Stimulated activated CD4-positive, alpha-beta T cell treated with anti-CD3 and anti-CD28 coated beads, TNF-alpha, amount 100 ng/mL, for 48 hours (primary cell): ENCODE results near the gene ZNF420.
"Not testable (repeated sequence)": the region's sequence is repeated elsewhere in the genome, so short reads cannot be mapped to it uniquely, and the experiment has no call there.

ENCODE experiments used
- DNase-seq, 3 donors: peaks; one replicate each; pipeline ENCODE4 v3.0.0-alpha.2; 2020; ENCODE audit warnings: low read depth in 3 of 3

ZNF420 gene

GRCh38 chr19:37077934-37078716 lies at the start of gene ZNF420:
Gene ZNF420 (plus strand): TSS chr19:37078433. CDS start chr19:37089119, 10,686 bp downstream.
- DNase-seq, result peak; percentile 70 to 81 (median 78)

GRCh38 chr19:37045140-37045539 lies 33.1 kb upstream of the ZNF420 start:
- no peak for DNase-seq

- DNase-seq, result no peak
Observed at GRCh38 chr19:37055330-37055729, 22.9 kb upstream of the ZNF420 start.

- no peak for DNase-seq
Observed at GRCh38 chr19:37056776-37057175, 21.5 kb upstream of the ZNF420 start.

GRCh38 chr19:37059142-37059541 lies 19.1 kb upstream of the ZNF420 start:
- DNase-seq, result no peak

GRCh38 chr19:37064886-37065285 lies 13.3 kb upstream of the ZNF420 start:
- not testable (repeated sequence) for DNase-seq

GRCh38 chr19:37074111-37074510 lies 4.1 kb upstream of the ZNF420 start:
- no peak for DNase-seq

GRCh38 chr19:37074819-37075362 lies 3.3 kb upstream of the ZNF420 start:
- DNase-seq, result no peak

- not testable (repeated sequence) for DNase-seq
Observed at GRCh38 chr19:37076524-37076923, 1.7 kb upstream of the ZNF420 start.

GRCh38 chr19:37077501-37077933 lies 716 bp upstream of the ZNF420 start:
- no peak for DNase-seq

GRCh38 chr19:37078717-37079032 lies 442 bp downstream of the ZNF420 start:
- no peak for DNase-seq

GRCh38 chr19:37079238-37079637 lies 1.0 kb downstream of the ZNF420 start:
- no peak for DNase-seq

- no peak for DNase-seq
Observed at GRCh38 chr19:37082307-37082706, 4.1 kb downstream of the ZNF420 start.

- DNase-seq, result no peak
Observed at GRCh38 chr19:37087110-37087509, 8.9 kb downstream of the ZNF420 start.

- no peak for DNase-seq
Observed at GRCh38 chr19:37095859-37096258, 17.6 kb downstream of the ZNF420 start.

GRCh38 chr19:37098570-37098969 lies 20.3 kb downstream of the ZNF420 start:
- no peak for DNase-seq

GRCh38 chr19:37104135-37104534 lies 25.9 kb downstream of the ZNF420 start:
- DNase-seq, result not testable (repeated sequence)

GRCh38 chr19:37111753-37112152 lies 33.5 kb downstream of the ZNF420 start:
- not testable (repeated sequence) for DNase-seq

- DNase-seq, result no peak
Observed at GRCh38 chr19:37114001-37114400, 35.8 kb downstream of the ZNF420 start.

- DNase-seq, result not testable (repeated sequence)
Observed at GRCh38 chr19:37122093-37122492, 43.9 kb downstream of the ZNF420 start.

- DNase-seq, result no peak
Observed at GRCh38 chr19:37127999-37128820, 50.0 kb downstream of the ZNF420 start.

- no peak for DNase-seq
Observed at GRCh38 chr19:37128821-37129177, 50.6 kb downstream of the ZNF420 start.

- DNase-seq, result no peak
Observed at GRCh38 chr19:37136111-37136510, 57.9 kb downstream of the ZNF420 start.
